Brain pericyte (primary cell): ENCODE data around the gene LAMA3.

Experiments used
- DNase-seq: peaks from one replicate; pipeline ENCODE4 v3.0.0-alpha.2; 2012; ENCODE audit warnings: low read depth, low spot score

LAMA3 gene

DNA sequence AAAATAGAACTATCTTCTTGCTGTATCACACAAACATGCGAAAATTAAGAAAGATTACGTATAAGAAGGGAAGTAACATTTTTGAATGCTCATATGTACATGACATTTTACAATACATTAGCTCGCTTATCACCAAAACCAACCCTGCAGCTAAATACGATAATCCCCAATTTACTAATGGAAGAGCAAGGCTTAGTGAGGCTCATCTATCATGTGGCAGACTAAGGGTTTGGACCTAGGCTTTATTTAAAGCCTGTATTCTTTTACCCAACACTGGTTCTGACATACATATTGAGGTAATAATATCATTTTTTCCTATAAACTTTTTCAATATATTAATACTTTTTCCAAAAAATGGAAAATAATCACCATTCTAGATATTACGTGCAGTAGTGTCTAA, 208.5 kb downstream of the LAMA3 start:
- DNase-seq, result no peak

DNA sequence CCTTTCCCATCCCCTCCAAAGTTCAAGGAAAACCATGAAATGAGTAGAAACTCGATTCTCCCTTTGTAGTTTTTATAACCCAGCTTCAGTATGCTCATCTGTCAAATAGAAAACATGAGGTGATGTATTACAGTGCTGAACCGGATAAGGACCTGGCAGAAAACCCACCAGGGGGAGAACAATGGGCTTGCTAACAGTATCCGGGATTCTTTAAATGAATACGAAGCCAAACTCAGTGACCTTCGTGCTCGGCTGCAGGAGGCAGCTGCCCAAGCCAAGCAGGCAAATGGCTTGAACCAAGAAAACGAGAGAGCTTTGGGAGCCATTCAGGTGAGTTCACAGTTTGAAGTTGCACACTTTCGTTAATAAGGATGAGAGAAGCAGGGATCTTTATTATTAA, 211.7 kb downstream of the LAMA3 start:
- DNase-seq, result no peak

DNA sequence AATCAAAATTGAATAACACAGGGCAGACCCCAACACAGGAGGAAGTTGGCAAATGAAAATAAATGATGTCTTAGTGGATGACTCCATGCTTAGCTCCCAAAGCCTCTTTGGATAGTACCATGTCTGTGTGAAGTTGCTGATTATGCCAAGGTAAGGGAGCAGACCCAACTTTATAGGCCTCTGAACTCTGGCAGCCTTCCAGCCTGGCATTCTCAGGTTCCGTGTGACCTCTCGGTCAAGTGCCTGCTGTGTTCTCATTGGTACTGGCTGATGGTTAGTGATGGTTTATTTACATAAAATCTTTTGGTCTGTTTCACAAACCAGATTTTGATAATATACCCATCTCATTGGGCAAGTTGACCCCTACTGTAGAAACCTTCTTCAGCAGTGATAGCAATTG, 213.1 kb downstream of the LAMA3 start:
- no peak for DNase-seq

DNA sequence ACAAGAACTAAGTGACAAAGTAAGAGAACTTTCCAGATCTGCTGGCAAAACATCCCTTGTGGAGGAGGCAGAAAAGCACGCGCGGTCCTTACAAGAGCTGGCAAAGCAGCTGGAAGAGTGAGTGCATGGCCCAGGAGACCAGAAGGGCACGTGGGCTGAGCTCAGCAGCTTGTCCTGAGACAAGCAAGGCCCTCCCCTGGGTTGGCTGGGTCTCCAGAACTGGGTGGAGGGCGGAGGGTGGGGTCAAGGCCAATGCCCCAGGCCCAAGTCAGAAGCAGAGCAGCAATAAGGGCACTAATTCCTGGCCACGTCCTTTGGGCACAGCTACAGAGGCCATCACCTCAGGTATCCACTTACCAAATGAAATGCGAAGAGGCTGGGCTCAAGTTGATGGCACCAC, 214.7 kb downstream of the LAMA3 start:
- DNase-seq, result no peak

DNA sequence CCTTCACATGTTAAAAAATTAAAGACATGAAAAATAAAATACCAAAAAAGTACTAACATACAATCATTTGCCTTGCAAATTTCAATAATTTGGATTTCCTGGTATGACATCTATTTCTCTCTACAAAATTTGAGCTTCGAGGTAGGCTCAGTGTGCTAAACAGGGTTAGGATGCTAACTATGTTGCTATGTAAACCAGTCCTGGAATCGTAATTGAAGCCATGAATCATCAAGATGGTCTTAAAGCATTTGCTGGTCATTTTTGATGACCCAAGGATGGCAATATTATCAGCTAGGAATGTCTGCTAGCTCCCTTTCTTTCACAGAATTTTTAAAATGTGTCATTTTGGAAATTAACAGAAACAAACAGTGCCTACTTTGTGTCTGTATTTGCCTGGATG, 217.4 kb downstream of the LAMA3 start:
- no peak for DNase-seq

DNA sequence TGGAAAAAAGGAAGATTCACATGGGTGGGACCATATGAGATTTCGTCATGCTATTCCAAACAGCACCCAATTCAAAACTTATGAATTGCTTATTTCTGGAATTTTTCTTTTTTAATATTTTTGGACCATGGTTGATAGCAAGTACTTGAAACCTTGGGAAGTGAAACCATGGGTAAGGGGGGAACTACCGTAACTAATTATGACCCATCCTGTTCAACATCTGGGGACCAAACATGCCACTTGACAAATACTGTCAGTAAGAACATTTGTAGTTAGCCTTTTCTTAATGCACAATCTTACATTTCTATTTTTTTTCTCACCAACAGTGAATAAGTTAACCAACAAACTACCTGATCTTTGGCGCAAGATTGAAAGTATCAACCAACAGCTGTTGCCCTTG, 219.6 kb downstream of the LAMA3 start:
- no peak for DNase-seq

DNA sequence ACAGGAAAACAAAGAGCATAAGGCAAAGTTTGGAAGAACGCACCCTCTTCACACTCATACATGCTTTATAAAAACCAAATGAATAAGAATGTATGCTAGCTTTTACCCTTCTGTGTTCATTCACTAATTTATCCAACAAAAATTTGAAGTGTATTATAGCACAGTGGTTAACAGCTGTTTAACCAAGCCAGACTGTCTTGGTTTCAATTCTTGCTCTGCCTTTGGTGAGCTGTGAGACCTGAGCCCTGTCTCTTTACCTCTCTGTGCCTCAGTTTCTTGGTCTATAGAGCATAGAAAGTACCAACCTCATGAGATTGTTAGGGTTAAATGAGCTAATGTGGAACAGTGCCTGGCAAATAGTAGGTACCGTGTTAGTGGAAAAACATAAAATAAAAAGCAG, 220.8 kb downstream of the LAMA3 start:
- DNase-seq, result no peak

DNA sequence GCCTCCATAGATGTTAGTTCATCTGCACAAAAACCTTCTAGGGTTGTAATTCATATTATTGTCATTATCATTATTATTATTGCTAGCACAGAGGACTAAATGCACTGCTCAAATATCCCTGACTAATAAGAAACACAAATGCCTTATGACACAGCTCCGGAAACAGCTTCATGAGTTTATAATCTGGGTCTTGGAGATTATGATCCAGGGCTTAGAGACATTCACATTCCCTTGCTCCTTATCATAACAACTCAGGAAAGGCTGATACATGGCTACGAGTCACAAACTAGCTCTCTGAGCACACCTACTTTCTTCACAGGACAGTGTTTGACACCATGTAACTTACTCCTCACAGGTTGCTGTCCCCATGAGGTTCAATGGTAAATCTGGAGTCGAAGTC, 223.1 kb downstream of the LAMA3 start:
- no peak for DNase-seq

DNA sequence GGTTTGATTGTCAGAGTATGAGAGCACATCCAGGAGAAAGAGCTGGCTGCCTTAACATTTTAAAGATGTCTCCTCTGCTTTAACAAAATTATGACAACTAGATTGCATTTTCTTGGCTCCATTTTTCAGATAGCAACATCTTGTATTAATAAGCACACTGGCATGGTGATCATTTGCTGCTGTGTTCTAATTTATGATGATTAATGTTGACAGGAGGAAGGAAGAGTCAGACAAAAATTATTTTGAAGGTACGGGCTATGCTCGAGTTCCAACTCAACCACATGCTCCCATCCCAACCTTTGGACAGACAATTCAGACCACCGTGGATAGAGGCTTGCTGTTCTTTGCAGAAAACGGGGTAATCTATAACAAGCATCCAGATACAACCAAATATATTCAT, 227.1 kb downstream of the LAMA3 start:
- DNase-seq, result no peak

DNA sequence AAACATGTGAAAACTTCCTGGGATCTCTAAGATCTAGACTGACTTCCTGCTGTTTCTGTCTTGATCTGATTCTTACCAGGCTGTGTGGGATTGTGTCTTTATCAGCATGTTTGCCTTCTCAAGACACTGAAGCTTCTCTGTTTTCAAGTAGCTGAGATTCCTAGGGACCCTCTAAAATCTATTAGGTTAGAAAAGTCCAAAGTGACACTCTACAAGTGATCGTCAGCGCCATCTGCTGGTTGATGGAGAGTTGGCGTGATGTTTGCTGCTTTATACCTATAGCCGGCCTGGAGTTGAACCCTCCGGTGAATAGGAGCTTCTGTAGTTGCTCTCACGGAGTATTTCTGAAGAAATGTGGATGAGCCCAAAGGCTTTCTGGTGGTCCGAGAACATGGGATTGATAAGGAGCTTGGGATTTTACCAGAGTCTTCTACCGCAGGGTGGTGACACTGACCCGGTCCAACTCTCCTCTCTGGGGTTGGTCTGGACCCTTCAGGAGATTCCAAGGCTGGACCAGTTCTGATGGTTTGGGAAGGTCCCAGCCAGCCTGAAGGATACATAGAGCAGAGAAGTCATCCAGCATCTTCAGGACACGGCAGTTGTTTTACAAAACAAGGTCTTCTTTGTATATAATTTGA, 229.3 kb downstream of the LAMA3 start:
- peak; percentile 8 for DNase-seq

DNA sequence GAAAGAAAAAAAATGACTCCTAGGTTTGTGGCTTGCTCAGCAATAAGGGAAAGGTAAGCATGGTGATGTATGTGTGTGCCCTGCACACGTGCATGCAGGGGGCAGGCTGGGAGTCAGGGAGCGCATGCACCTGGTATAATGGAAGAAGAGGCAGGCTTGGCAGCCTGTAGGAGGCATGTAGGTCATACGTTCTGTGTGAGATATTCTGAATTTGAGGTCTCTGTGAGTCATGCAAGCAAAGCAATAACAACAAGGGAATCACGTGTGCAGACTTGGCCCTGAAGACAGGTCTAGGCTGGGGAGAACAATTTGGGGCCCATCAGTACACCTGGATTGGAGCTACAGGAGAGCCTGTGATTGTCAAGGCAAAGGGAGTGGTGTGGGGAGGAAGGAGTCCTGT, 230.8 kb downstream of the LAMA3 start:
- no peak for DNase-seq

DNA sequence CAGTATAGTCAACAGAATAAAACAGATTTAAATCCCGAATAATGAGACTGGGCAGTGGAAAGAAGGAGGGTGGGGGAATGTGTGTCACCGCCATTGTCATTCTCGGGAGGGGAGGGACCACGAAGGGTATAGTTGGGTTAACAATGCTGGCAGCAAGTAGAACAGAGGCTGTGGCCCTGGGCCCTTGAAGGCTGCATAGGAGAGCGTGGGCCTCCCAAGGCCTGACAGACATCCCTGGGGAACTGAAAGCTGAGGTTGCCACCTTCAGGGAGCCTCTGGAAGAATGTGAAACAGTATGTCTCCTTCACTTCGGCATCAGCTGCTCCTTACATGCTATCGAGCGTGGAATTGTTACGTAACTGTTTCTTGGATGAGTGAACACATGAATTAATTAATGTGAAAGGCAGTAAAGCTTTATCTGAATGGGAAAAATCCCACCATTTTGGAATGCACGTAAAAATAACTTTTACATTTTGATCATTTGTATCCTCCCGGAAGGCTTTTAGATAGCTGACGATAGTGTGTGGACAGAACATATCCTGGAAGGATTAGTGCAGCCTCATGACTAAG, 232.5 kb downstream of the LAMA3 start:
- DNase-seq, result no peak

DNA sequence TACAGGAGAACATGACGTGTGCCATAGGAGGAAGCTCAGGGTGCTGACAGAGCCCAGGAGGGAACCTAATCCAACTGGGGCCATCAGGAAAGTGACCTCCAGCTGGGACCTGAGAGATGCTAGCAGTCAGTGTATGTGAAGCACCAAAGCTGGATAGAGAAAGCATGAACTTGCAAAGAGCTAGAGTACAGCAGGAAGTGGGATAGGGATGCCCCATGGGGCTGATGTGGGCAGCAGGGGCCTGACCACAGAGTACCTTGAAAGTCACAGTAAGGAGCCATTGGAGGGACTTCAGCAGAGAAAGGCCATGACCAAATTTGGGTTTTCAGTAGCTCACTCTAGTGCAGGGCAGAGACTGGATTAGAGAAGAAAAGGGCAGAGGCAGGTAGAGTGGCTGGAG, 233.7 kb downstream of the LAMA3 start:
- DNase-seq, result no peak

DNA sequence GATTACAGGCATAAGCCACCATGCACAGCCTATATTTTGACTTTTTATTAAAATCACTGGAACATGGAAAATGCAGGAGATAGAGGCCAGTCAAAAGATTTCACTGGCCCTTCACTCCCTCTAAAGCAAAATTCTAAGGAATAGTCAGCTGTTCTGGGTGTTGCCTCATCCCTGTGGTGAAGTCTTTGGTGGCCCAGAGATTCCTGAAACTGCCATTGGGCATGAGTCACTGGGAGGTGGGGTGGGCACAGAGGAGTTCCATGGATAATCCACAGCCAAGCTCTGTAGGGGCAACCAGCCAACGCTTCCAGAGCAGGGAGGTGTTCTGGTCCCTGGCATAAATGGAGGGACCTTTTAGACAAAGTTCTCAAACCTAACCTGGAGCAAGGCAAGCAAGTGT, 235.6 kb downstream of the LAMA3 start:
- DNase-seq, result no peak

DNA sequence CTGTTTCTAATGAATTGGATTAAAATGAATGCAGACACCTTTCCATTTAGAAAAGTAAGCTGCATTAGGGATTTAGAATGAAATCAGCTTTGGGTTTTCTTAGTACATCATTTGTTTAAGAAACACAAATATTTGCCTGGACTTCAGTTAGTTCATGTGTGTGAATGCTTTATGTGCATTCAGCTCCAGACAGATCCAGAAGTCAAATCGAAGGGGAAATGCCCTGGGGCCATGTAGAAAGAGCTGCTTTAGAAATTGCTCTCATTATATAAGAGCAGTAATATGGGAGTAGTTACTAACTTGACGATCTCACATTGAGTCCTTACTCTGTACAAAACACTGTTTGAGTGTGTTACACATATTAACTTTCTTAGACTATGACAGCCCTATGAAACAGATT, 237.3 kb downstream of the LAMA3 start:
- no peak for DNase-seq

DNA sequence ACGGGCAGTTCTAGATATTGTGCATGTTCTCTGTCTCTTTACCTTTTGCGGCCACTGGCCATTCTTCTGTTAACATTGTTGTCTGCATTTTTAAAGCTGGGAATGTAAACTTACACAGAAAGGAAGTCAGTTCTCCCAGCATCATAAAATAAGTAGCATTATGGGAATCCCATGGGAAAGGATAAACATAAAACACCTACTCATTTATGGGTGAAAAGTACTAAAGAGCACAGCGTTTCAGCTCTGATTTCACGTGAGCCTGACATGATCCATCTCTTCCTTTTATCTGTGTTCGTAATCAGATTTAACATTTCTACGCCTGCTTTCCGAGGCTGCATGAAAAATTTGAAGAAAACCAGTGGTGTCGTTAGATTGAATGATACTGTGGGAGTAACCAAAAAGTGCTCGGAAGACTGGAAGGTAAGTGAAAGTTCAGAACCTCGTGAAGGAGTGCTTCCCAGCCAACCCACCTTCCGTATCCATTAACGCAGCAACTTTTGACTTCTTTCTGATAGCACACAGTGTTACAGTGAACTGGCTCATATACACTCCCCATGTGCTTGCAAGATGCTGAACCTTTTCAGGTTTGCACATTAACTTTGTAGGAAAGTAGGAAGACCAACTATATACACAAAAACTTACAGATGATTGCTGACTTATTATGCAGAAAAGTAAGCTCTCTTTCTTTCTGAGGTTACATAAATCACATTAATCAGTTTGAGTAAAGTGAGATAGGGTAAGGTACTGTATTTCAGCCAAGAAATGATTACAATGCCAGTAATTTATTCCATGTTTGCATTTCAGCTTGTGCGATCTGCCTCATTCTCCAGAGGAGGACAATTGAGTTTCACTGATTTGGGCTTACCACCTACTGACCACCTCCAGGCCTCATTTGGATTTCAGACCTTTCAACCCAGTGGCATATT, 238.8 kb downstream of the LAMA3 start:
- no peak for DNase-seq

DNA sequence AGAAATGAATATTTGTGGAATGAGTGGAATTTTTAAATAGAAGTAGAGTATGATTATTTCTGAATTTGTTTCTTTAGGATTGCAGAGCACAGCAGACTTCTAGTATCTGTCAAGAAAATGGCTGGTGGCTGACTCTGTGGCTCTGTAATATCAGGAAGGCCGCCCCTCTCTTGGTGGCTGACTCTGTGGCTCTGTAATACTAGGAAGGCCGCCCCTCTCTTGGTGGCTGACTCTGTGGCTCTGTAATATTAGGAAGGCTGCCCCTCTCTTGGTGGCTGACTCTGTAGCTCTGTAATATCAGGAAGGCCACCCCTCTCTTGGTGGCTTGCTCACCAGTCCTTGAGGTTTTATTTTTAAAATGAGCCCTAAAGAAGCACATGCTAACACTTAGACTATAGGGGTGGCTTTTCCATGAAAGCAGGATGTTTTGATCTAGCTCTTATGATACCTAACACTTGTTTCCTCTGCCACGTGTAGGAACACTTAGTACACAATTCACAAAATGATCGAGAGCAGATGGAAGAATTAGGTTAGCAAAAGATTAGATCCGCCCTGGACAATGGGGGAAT, 240.2 kb downstream of the LAMA3 start:
- DNase-seq, result no peak

DNA sequence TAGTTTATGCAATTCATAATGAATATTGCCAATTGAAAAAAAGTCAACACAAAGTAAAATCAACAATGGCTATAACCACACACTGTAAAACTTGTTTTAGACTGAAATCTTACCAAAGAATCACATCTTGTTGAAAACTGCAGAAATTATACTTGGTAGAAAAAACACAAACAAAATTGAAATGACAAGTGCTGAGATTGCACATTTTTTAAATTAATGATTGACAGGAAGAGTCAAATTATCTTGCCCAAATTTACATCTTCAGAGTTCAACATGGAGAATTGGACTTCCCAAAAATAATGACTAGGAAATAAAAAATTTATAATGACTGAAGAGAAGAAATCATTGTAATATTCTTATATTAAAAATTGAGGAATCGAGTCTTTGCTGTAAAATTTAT, 240.7 kb downstream of the LAMA3 start:
- no peak for DNase-seq

DNA sequence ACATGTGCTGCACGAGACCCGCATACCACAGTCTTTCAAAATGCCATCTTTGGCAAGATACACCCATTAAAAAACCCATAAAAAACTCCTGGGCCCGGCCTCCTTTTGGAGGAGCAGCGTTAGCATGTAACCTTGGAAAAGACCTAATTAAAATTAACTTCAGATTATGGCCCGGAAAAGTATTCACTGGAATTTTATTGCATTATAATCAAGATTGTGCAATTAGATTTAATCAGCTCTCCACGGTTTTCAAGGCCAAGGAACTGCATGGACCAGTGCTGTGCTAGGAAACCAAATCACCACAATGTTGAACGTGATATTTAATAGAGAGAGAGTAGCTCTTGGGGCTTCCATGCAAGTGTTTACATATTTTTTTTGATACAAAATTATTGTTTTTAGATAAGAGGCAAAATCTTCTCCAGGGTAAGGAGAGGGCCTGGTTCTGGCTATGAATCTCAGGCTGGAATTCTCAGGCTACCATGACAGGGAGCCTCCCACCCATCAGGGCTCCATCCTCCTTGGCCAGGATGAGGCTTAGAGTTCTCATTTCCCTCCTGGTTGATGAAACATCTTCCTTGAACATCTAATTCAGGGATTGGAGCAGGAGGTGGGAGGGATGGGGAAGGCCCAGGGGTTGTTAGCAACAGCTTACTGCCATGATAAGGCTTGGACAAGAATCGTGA, 243.3 kb downstream of the LAMA3 start:
- no peak for DNase-seq

DNA sequence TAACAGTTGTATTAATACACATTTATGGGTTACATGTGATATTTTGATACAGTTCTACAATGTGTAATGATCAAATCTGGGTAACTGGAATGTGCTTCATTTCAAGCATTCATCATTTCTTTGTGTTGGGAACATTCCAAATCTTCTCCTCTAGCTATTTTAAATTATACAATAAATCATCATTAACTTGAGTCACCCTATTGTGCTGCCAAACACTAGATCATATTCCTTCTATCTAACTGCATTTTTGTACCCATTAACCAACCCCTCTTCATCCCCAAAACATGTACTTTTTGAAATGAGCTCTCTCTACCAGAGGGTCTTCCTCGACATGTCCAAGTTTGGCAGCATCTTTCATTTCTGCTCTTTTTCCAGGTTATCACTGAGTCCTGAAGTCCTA, 244.2 kb downstream of the LAMA3 start:
- DNase-seq, result no peak

DNA sequence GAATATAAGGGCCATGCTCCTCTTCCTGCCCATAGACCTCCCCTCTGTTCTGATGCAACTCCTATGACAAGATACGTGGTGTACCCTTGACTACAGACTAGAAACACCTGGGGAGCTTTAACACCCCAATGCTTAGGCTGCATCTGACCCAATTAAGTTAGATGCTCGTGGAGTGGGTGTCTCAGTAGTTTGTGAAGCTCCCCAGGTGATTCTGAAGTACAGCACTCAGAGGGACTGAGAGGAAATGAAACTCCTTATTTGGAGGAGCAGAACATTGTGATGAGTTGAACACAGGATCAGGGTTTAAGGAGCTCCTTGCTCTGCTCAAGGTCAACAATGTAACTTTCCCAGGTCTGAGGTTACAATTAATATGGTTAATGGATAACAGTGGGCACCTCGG, 245.0 kb downstream of the LAMA3 start:
- no peak for DNase-seq

DNA sequence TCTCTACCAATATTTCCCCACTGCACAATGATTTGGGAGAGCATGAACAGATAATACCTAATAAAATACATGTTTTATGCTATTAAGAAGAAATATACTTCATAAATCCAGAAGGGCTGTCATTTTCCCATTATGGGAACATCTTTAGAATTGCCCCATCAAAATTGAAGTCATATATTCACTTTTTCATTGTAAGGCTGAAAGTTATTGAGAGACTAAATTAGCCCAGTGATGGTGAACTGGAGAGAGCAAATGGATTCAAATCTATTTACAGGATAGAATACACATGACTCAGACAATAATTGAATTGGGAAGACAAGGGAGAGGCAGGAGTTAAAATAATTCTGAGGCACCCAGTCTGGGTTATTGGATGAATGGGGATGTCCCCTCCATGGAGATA, 245.6 kb downstream of the LAMA3 start:
- no peak for DNase-seq
